Measurements from ENCODE around the gene IFNL1. TPM values are rescaled to one million over a fixed set of nuclear protein-coding genes. Genes with fewer than 3 reads are reported as not detected.

IFNL1 gene
- total and polyA plus RNA-seq, 2 donors (not counting 3 experiments of a cell fraction or from before 2014, with no cell fraction given), result not detected

- peaks cover 5% of the 10 kb centered on the region for H3K4me1 ChIP-seq (ENCODE audit: control insufficient read depth, extremely low read depth, insufficient read depth, low read length)
- no peaks in the 10 kb centered on the region for H4K20me1 ChIP-seq (replicated peaks; ENCODE audit: control insufficient read depth, extremely low read depth, insufficient read depth, low read length)
- no peaks in the 10 kb centered on the region for H3K9me1 ChIP-seq (replicated peaks; ENCODE audit: control insufficient read depth, extremely low read depth, insufficient read depth, low read length)
- dilution Hi-C loops (cut with MboI; ENCODE audit: extremely low pct_ligation_motif_present, low sequenced_read_pairs) (no loop called here), intact Hi-C loops (cut with micrococcal nuclease) (no loop called here)
- no peaks in the 10 kb centered on the region for H3K79me2 ChIP-seq (ENCODE audit: control insufficient read depth, insufficient read depth, low read length)
- ChIA-PET POLR2A (no interaction called here), CTCF (interaction anchor here (0.6 to 1.0 kb wide), 2 partner anchors 199 to 290 kb away, joined by 5 read pairs; no protein-coding TSS in a partner anchor)
- H3K36me3 ChIP-seq (ENCODE audit: control insufficient read depth in 2 of 2, extremely low read depth in 1 of 2, insufficient read depth in 2 of 2, low read length in 2 of 2), result no peaks in the 10 kb centered on the region
- H3K4me3 ChIP-seq (replicated peaks in 1 of 3; ENCODE audit: insufficient read depth in 1 of 3, low read depth in 1 of 3, low read length in 3 of 3), result peak overlapping the region in 1 of 3 experiments; percentile 3
- H3K4me2 ChIP-seq (ENCODE audit: insufficient read depth, low read length), result no peak overlapping the region
- FAIRE-seq (no peak), DNase-seq (ENCODE audit: low read depth, low spot score) (no peak)
- TF ChIP-seq FOS (IDR thresholded peaks at IDR 0.05; ENCODE audit: borderline replicate concordance, insufficient read depth, low read length), result no peak
- no peak for TF ChIP-seq POLR2AphosphoS5 (IDR thresholded peaks at IDR 0.05; ENCODE audit: insufficient read depth, low read depth, low read length)
- no peak for TF ChIP-seq MYC (IDR thresholded peaks at IDR 0.05; ENCODE audit: low read depth, low read length)
- no peak for TF ChIP-seq GATA2 (IDR thresholded peaks at IDR 0.05; ENCODE audit: insufficient read depth, insufficient read length, low read depth, low read length)
- TF ChIP-seq MAX (IDR thresholded peaks at IDR 0.05; ENCODE audit: insufficient read depth, insufficient read length), result no peak
- TF ChIP-seq EZH2 (IDR thresholded peaks at IDR 0.05; ENCODE audit: borderline replicate concordance, low read depth, low read length, severe bottlenecking), result no peak
- H2AFZ ChIP-seq (ENCODE audit: low read depth, low read length), result peak overlapping the region; percentile 50
- no peaks in the 10 kb centered on the region for H3K9me3 ChIP-seq (replicated peaks; ENCODE audit: control insufficient read depth, insufficient read depth, low read length)
- H3K9ac ChIP-seq (replicated peaks; ENCODE audit: extremely low read depth, insufficient read depth, low read length), result no peak overlapping the region
- no peak overlapping the region for H3K27ac ChIP-seq (ENCODE audit: insufficient read depth, low read depth, low read length)
- no TSS peak for BruUV-seq (replicated peaks)
- peaks cover 0 to 3% of the 10 kb centered on the region in 2 experiments for H3K27me3 ChIP-seq (ENCODE audit: control insufficient read depth in 2 of 2, insufficient read depth in 2 of 2, low read length in 2 of 2)
Measured at GRCh38 chr19:39321117-39321831, 25.1 kb downstream of the IFNL1 start.

DNA sequence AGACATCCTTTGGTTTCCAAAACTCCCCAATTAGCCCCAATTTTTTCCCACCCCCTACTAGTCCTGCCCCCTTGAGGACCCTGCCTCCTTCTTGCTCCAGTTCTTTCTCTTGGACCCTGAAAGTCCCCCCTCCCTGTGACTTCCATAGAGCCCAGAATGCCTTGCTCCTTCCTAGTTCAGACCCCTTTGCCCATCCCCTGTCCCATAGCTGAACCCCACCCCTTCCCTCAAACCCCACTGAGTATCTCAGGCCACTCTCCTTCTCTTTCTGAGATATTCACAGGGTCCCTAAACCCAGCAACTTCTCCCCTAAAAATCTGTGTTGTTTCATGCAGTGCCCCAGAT is 25.6 kb downstream of the IFNL1 start:
- no peaks in the 10 kb centered on the region for H3K79me2 ChIP-seq (ENCODE audit: control insufficient read depth, insufficient read depth, low read length)
- BruUV-seq (replicated peaks), result no TSS peak
- no peaks in the 10 kb centered on the region for H3K9me1 ChIP-seq (replicated peaks; ENCODE audit: control insufficient read depth, extremely low read depth, insufficient read depth, low read length)
- ChIA-PET CTCF (interaction anchor here (2.5 kb wide), 1 partner anchor 200 kb away, joined by 14 read pairs; no protein-coding TSS in a partner anchor), POLR2A (no interaction called here)
- FAIRE-seq (no peak), DNase-seq (ENCODE audit: low read depth, low spot score) (no peak)
- H3K27ac ChIP-seq (ENCODE audit: insufficient read depth, low read depth, low read length), result no peak overlapping the region
- TF ChIP-seq FOS (IDR thresholded peaks at IDR 0.05; ENCODE audit: borderline replicate concordance, insufficient read depth, low read length) (no peak), CTCF (IDR thresholded peaks at IDR 0.05; ENCODE audit: extremely low read depth in 1 of 2, insufficient read depth in 1 of 2, low read depth in 1 of 2, low read length in 2 of 2) (no peak)
- H3K4me2 ChIP-seq (ENCODE audit: insufficient read depth, low read length), result no peak overlapping the region
- H3K4me1 ChIP-seq (ENCODE audit: control insufficient read depth, extremely low read depth, insufficient read depth, low read length), result peaks cover 5% of the 10 kb centered on the region
- no peak overlapping the region for H3K4me3 ChIP-seq (replicated peaks in 1 of 3; ENCODE audit: insufficient read depth in 1 of 3, low read depth in 1 of 3, low read length in 3 of 3)
- no peak overlapping the region for H2AFZ ChIP-seq (ENCODE audit: low read depth, low read length)
- no peaks in the 10 kb centered on the region for H3K36me3 ChIP-seq (ENCODE audit: control insufficient read depth in 2 of 2, extremely low read depth in 1 of 2, insufficient read depth in 2 of 2, low read length in 2 of 2)
- no peaks in the 10 kb centered on the region for H4K20me1 ChIP-seq (replicated peaks; ENCODE audit: control insufficient read depth, extremely low read depth, insufficient read depth, low read length)
- intact Hi-C loops (cut with micrococcal nuclease) (no loop called here), dilution Hi-C loops (cut with MboI; ENCODE audit: extremely low pct_ligation_motif_present, low sequenced_read_pairs) (no loop called here)
- peaks cover 0 to 3% of the 10 kb centered on the region in 2 experiments for H3K27me3 ChIP-seq (ENCODE audit: control insufficient read depth in 2 of 2, insufficient read depth in 2 of 2, low read length in 2 of 2)
- no peaks in the 10 kb centered on the region for H3K9me3 ChIP-seq (replicated peaks; ENCODE audit: control insufficient read depth, insufficient read depth, low read length)
- H3K9ac ChIP-seq (replicated peaks; ENCODE audit: extremely low read depth, insufficient read depth, low read length), result no peak overlapping the region

All from endothelial cell of umbilical vein (primary cell).